ENCODE measurements around the gene EFR3B.

EFR3B gene

GRCh38 chr2:25194576-25195122 is 152.8 kb downstream of the EFR3B start:
- no peak for DNase-seq

GRCh38 chr2:25197336-25198208 is 155.7 kb downstream of the EFR3B start:
- DNase-seq, result no peak

GRCh38 chr2:25198209-25198525 is 156.3 kb downstream of the EFR3B start:
- DNase-seq, result no peak

- DNase-seq, result no peak
Observed at GRCh38 chr2:25198576-25198975, 156.7 kb downstream of the EFR3B start.

GRCh38 chr2:25201265-25201664 is 159.4 kb downstream of the EFR3B start:
- no peak for DNase-seq

- DNase-seq, result no peak
Observed at GRCh38 chr2:25201794-25202193, 159.9 kb downstream of the EFR3B start.

- DNase-seq, result no peak
Observed at GRCh38 chr2:25202275-25202674, 160.4 kb downstream of the EFR3B start.

- no peak for DNase-seq
Observed at GRCh38 chr2:25204190-25204838, 162.4 kb downstream of the EFR3B start.

- no peak for DNase-seq
Observed at GRCh38 chr2:25207078-25207545, 165.2 kb downstream of the EFR3B start.
